Mononuclear cell (primary cell): ENCODE results near the gene HYOU1. TPM values are rescaled to one million over a fixed set of nuclear protein-coding genes. Genes with fewer than 3 reads are reported as not detected.
"Not testable (repeated sequence)": the region's sequence is repeated elsewhere in the genome, so short reads cannot be mapped to it uniquely, and the experiment has no call there.

ENCODE experiments used
- H3K27me3 ChIP-seq: 2 replicates; pipeline ENCODE4 v1.6.0; 2011; ENCODE audit warnings: low read length, control low read depth; ENCODE audit not compliant: insufficient read depth
- H3K4me1 ChIP-seq: 2 replicates; pipeline ENCODE4 v1.5.1; 2011; ENCODE audit warnings: mild to moderate bottlenecking, low read length, control low read depth; ENCODE audit not compliant: insufficient read depth
- H3K4me3 ChIP-seq: 2 replicates; pipeline ENCODE4 v1.5.1; 2011; ENCODE audit warnings: mild to moderate bottlenecking, low read length, moderate library complexity
- H3K9me3 ChIP-seq: 2 replicates; pipeline ENCODE4 v1.5.1; 2011; ENCODE audit warnings: low read depth, mild to moderate bottlenecking, control low read depth, low read length
- total RNA-seq: library from RNA; depleted of rRNA; stranded (reverse); fragments of >200 nt; gene quantifications from one replicate; pipeline ENCODE4 v1.2.3, GENCODE V29; 2012

Gene HYOU1
- total RNA-seq, 1 donor: 38.9 TPM

DNA sequence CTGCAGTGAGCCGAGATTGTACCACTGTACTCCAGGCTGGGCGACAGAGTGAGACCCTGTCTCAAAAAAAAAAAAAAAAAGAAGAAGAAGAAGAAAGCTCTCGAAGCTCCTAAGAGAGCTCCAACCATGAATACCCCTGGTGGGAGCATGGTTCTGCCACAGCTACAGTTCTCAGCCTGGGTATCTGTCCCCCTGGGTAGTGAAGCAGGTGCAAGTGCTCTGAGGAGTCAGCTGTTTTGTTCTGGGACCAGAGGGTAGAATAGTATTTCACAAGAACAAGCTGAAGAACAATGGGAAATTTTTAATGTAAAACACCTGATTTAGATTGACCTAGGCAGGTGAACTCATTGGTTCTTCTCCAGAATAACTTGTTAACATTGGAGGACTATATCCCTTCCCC, 4.3 kb upstream of the HYOU1 start:
- Histone ChIP-seq H3K4me1 (peaks cover 23% of the 10 kb centered on the region), H3K4me3 (no peak overlapping the region), H3K9me3 (no peaks in the 10 kb centered on the region), H3K27me3 (no peaks in the 10 kb centered on the region)

GRCh38 chr11:119059128-119059527, 2.1 kb upstream of the HYOU1 start:
- H3K4me3 ChIP-seq, H3K9me3 ChIP-seq, H3K27me3 ChIP-seq: not testable (repeated sequence)
- H3K4me1 ChIP-seq: peaks cover 30% of the 10 kb centered on the region

DNA sequence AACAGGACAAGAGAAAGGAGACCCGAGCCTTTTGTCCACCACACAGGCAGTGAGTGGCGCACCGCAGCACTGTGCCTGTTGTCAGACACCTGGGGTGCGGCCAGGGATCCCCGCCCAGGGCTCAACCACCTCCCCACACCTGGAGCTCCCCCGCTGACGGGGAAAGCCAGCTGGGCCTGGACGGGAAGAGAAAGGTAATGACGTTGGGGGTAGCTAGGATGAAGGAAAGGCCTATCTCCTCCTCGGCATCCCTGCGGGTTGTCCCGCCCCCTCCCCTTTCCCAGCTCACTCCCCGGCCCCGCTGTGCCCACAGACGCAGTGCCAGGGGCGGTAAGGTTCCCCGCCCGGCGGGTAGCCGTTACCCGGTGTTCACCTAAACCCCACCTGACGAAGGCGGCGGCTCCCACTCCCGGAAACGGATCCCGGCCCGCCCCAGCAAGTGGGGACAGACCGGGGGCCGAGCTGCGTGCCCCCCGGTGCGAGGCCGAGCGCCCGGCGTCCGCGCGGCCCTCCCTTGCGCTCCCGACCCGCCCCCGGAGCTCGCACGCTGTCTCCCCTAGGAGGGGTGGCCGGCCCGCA, 495 bp downstream of the HYOU1 start:
- Histone ChIP-seq H3K4me1 (peaks cover 30% of the 10 kb centered on the region), H3K27me3 (no peaks in the 10 kb centered on the region), H3K9me3 (no peaks in the 10 kb centered on the region), H3K4me3 (peak overlapping the region; percentile 73)

DNA sequence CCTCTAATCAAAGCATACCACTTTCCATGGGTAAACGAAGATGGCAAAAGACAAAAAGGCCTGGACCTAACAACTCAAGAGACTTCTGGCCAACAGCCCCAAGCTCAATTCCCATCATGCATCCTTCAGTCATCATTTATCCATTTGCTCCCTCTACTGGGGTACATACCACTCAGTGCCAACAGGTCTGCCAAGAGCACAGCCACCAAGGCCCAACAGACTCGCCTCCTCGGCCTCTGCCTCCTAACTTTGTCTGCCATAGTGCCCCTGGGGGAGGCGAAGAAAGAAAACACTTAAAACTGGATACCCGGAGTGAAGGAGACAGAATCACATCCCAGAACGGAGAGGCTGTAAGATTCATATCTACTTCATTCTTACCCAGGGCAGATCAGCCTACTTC, 1.1 kb downstream of the HYOU1 start:
- Histone ChIP-seq H3K27me3 (no peaks in the 10 kb centered on the region), H3K4me3 (peak overlapping the region; percentile 73), H3K9me3 (no peaks in the 10 kb centered on the region), H3K4me1 (peaks cover 30% of the 10 kb centered on the region)

GRCh38 chr11:119054418-119054817, 2.6 kb downstream of the HYOU1 start:
- Histone ChIP-seq H3K27me3 (no peaks in the 10 kb centered on the region), H3K4me3 (no peak overlapping the region), H3K4me1 (peaks cover 30% of the 10 kb centered on the region), H3K9me3 (no peaks in the 10 kb centered on the region)

DNA sequence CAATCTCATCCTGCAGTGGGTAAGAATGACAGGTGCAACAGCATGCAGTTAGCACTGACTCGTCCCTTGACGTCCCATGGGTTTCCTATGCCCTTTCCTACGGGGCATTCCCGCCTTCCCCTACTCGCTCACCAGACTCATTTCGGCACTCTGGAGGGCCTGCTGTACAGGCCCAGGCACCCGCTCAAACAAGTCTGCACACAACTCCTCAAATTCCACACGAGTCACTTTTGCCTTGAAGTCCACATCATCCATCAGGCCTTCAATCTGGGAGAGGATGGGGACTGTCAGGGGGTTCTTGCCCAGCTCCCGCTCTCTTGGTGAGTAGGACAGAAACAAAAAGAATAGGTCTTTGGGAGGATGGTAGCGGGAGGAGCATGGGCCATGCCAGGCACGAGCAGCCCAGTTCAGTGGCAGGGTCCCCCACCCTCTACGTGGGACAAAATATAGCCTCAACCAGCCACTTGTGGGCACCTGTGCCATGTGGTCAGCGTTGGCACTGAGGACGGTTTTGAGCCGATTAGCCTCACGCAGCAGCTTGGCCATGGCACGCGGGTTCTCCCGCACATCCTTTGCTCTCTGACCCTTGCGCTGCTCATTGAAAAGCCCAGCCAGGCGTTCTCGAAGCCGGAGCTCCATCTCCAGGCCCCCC, 4.7 kb downstream of the HYOU1 start:
- no peak overlapping the region for H3K4me3 ChIP-seq
- H3K4me1 ChIP-seq: peaks cover 19% of the 10 kb centered on the region
- no peaks in the 10 kb centered on the region for H3K9me3 ChIP-seq
- H3K27me3 ChIP-seq: no peaks in the 10 kb centered on the region

- no peak overlapping the region for H3K4me3 ChIP-seq
- H3K4me1 ChIP-seq: peaks cover 19% of the 10 kb centered on the region
- no peaks in the 10 kb centered on the region for H3K27me3 ChIP-seq
These were observed 5.4 kb downstream of the HYOU1 start for GRCh38 chr11:119051440-119052162.

DNA sequence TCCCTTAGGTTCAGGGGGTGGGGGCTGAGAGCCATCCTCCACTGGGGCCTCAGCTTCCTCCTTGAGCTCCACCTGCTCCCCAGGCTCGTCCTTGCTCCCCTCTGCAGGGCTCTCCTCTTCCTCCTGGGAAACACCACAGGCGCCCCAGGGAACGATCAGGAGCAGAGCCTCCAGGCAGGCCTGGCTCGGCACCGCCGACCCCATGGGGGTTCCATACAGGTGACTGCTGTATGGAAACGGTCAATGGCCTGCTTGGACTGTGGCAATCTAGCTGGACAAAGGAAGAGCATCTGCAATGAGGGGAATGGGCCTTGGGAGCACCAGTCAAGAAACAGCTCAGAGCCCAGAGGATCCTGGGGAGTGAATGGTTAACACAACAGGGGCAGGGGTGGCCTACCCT, 7.9 kb downstream of the HYOU1 start:
- Histone ChIP-seq H3K4me1 (no peaks in the 10 kb centered on the region), H3K9me3 (no peaks in the 10 kb centered on the region), H3K4me3 (no peak overlapping the region), H3K27me3 (no peaks in the 10 kb centered on the region)

More at GRCh38 chr11:119051440-119052162, 5.4 kb downstream of the HYOU1 start:
- H3K9me3 ChIP-seq: no peaks in the 10 kb centered on the region

- no peaks in the 10 kb centered on the region for H3K4me1 ChIP-seq
These were observed 8.4 kb downstream of the HYOU1 start for GRCh38 chr11:119048644-119049043.

DNA sequence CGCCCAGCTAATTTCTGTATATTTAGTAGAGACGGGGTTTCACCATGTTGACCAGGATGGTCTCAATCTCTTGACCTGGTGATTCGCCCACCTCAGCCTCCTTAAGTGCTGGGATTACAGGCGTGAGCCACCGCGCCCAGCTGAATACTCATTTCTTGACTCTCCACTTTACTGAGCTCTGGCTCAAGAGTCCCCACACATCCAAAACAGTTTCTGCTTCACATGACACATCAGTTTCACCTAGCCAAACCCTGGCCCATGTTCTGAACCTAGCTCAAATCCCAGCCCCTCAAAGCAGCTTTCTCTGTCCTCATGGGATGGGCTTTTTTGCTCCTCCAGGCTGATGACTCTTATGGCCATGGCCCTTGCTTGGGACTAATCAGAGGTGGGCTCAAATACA, 9.8 kb downstream of the HYOU1 start:
- Histone ChIP-seq H3K27me3 (no peaks in the 10 kb centered on the region), H3K4me1 (no peaks in the 10 kb centered on the region), H3K4me3 (no peak overlapping the region), H3K9me3 (no peaks in the 10 kb centered on the region)

More at GRCh38 chr11:119048644-119049043, 8.4 kb downstream of the HYOU1 start:
- no peaks in the 10 kb centered on the region for H3K9me3 ChIP-seq
- H3K4me3 ChIP-seq: no peak overlapping the region
- no peaks in the 10 kb centered on the region for H3K27me3 ChIP-seq

DNA sequence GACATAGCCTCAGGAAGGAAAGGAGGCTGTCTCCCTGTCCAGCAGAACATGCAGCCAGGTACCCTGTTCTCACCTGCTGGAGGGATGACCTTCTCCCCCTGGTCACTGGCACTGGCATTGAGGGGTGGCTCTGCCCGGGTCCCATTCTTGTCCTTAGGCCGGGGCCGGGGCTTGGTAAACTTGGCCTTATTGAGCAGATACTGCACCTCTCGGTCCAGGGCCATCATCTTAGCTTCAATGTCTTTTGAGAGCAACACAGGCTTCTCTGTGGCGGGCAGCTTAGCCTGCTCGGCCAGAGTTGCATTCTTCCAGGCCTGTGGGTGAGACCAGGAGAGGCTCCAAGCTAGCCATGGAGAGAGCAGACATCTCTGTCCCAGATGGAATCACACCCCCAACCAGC, 10.5 kb downstream of the HYOU1 start:
- Histone ChIP-seq H3K4me3 (no peak overlapping the region), H3K4me1 (no peaks in the 10 kb centered on the region), H3K27me3 (no peaks in the 10 kb centered on the region), H3K9me3 (no peaks in the 10 kb centered on the region)

DNA sequence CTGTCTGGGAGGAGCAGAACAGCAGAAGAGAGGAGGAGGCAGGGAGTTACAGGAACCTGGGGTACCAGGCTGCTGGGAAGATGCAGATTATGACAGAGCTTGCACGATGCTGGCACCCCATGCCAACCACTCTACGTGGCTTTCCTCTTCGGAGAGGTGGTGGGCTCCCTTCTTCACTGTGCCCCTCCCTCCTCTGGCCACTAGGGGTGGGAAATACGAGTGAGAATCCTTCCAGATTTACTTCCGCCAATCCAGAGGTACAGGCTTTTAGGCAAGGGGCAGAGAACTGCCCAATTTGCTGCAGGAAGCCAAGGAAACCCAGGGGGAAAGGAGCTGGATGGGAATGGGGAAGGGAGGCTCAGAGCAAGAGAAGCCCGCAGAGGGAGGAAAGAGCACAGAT, 12.3 kb downstream of the HYOU1 start:
- Histone ChIP-seq H3K9me3 (no peaks in the 10 kb centered on the region), H3K4me3 (no peak overlapping the region), H3K27me3 (no peaks in the 10 kb centered on the region), H3K4me1 (no peaks in the 10 kb centered on the region)

GRCh38 chr11:119042927-119043326, 14.1 kb downstream of the HYOU1 start:
- no peaks in the 10 kb centered on the region for H3K27me3 ChIP-seq

GRCh38 chr11:119041821-119042514, 15.0 kb downstream of the HYOU1 start:
- Histone ChIP-seq H3K9me3 (no peaks in the 10 kb centered on the region), H3K27me3 (no peaks in the 10 kb centered on the region), H3K4me3 (no peak overlapping the region), H3K4me1 (no peaks in the 10 kb centered on the region)

More at GRCh38 chr11:119042927-119043326, 14.1 kb downstream of the HYOU1 start:
- no peaks in the 10 kb centered on the region for H3K4me1 ChIP-seq
- no peak overlapping the region for H3K4me3 ChIP-seq
- H3K9me3 ChIP-seq: no peaks in the 10 kb centered on the region

- not testable (repeated sequence) for H3K4me3 ChIP-seq, H3K27me3 ChIP-seq, H3K4me1 ChIP-seq, H3K9me3 ChIP-seq
These were observed 17.5 kb downstream of the HYOU1 start for GRCh38 chr11:119039471-119039870.
